Mesenchymal stem cell (in vitro differentiated cells and primary cell): ENCODE results near the gene S100A7A.
"Not testable (repeated sequence)": the region's sequence is repeated elsewhere in the genome, so short reads cannot be mapped to it uniquely, and the experiment has no call there.

Experiments used
- DNase-seq: peaks from one replicate; pipeline ENCODE4 v3.0.0-alpha.2; 2013
- H2AFZ ChIP-seq: one replicate; pipeline ENCODE4 v1.6.1; 2013; ENCODE audit warnings: low read depth, mild to moderate bottlenecking, control low read depth, inconsistent platforms, low read length, moderate library complexity
- H2AK5ac ChIP-seq: 2 replicates; pipeline ENCODE4 v1.6.1; 2013; ENCODE audit warnings: low read length, moderate library complexity, mild to moderate bottlenecking, inconsistent platforms; ENCODE audit not compliant: severe bottlenecking
- H2BK120ac ChIP-seq: one replicate; pipeline ENCODE4 v1.6.1; 2013; ENCODE audit warnings: low read depth, mild to moderate bottlenecking, inconsistent platforms, low read length, moderate library complexity
- H2BK12ac ChIP-seq, 2 experiments: one replicate each; pipeline ENCODE4 v1.6.1; 2013; ENCODE audit warnings: inconsistent platforms in 2 of 2, low read length in 2 of 2, mild to moderate bottlenecking in 2 of 2, moderate library complexity in 2 of 2, control low read depth in 1 of 2
- H2BK15ac ChIP-seq: one replicate; pipeline ENCODE4 v1.6.1; 2013; ENCODE audit warnings: mild to moderate bottlenecking, low read depth, inconsistent platforms; ENCODE audit not compliant: poor library complexity, severe bottlenecking
- H2BK5ac ChIP-seq: 2 replicates; pipeline ENCODE4 v1.6.1; 2013; ENCODE audit warnings: low read depth, mild to moderate bottlenecking, low read length, control low read depth, inconsistent platforms; ENCODE audit not compliant: poor library complexity, severe bottlenecking
- H3K14ac ChIP-seq, 2 experiments: one replicate each; pipeline ENCODE4 v1.6.1; 2013; ENCODE audit warnings: inconsistent platforms in 2 of 2, low read length in 2 of 2, control low read depth in 1 of 2, mild to moderate bottlenecking in 1 of 2, moderate library complexity in 1 of 2
- H3K18ac ChIP-seq, 2 experiments: one replicate each; pipeline ENCODE4 v1.6.1; 2013; ENCODE audit warnings: inconsistent platforms in 2 of 2, low read length in 2 of 2, control low read depth in 1 of 2, low read depth in 1 of 2, mild to moderate bottlenecking in 1 of 2
- H3K23ac ChIP-seq, 2 experiments: one replicate each; pipeline ENCODE4 v1.6.1; 2013; ENCODE audit warnings: inconsistent platforms in 2 of 2, low read length in 2 of 2, mild to moderate bottlenecking in 2 of 2, moderate library complexity in 2 of 2, control low read depth in 1 of 2
- H3K27ac ChIP-seq: 2 replicates; pipeline ENCODE4 v1.5.1; 2013; ENCODE audit warnings: mild to moderate bottlenecking, moderate library complexity, low read length, control low read depth, inconsistent platforms; ENCODE audit not compliant: poor library complexity, severe bottlenecking
- H3K27me3 ChIP-seq, 2 experiments: 2 replicates each; pipeline versions ENCODE4 v1.6.1 to v1.7.0; 2013; ENCODE audit warnings: low read length in 2 of 2, mild to moderate bottlenecking in 2 of 2, moderate library complexity in 2 of 2, control low read depth in 1 of 2, inconsistent platforms in 1 of 2; ENCODE audit not compliant: control insufficient read depth in 1 of 2, insufficient read depth in 1 of 2
- H3K36me3 ChIP-seq, 2 experiments: 2 replicates each; pipeline versions ENCODE4 v1.6.1 to v1.7.0; 2013; ENCODE audit warnings: low read length in 2 of 2, control low read depth in 1 of 2, inconsistent platforms in 1 of 2, low read depth in 1 of 2, mild to moderate bottlenecking in 1 of 2; ENCODE audit not compliant: insufficient read depth in 2 of 2, control insufficient read depth in 1 of 2
- H3K4ac ChIP-seq, 2 experiments: one replicate each; pipeline ENCODE4 v1.6.1; 2013; ENCODE audit warnings: inconsistent platforms in 2 of 2, low read length in 2 of 2, mild to moderate bottlenecking in 2 of 2, moderate library complexity in 2 of 2, control low read depth in 1 of 2, low read depth in 1 of 2
- H3K4me1 ChIP-seq: 2 replicates; pipeline ENCODE4 v1.6.1; 2013; ENCODE audit warnings: low read depth, low read length, control low read depth; ENCODE audit not compliant: control insufficient read depth, insufficient read depth
- H3K4me2 ChIP-seq: 2 replicates; pipeline ENCODE4 v1.6.1; 2013; ENCODE audit warnings: low read length, mild to moderate bottlenecking, inconsistent platforms; ENCODE audit not compliant: poor library complexity, severe bottlenecking
- H3K4me3 ChIP-seq, 2 experiments: 2 replicates each; pipeline versions ENCODE4 v1.5.1 to v1.7.0; 2013; ENCODE audit warnings: low read length in 2 of 2, mild to moderate bottlenecking in 2 of 2, control low read depth in 1 of 2, low read depth in 1 of 2; ENCODE audit not compliant: insufficient read depth in 1 of 2
- H3K79me1 ChIP-seq: replicated peaks from 2 replicates; pipeline ENCODE4 v1.6.1; 2013; ENCODE audit warnings: mild to moderate bottlenecking, control low read depth, low read length, inconsistent platforms; ENCODE audit not compliant: poor library complexity, severe bottlenecking
- H3K9ac ChIP-seq: 2 replicates; pipeline ENCODE4 v1.7.0; 2013; ENCODE audit warnings: mild to moderate bottlenecking, low read length, moderate library complexity
- H3K9me3 ChIP-seq: 2 replicates; pipeline ENCODE4 v1.7.0; 2013; ENCODE audit warnings: mild to moderate bottlenecking, low read length; ENCODE audit not compliant: control insufficient read depth
- H4K8ac ChIP-seq: one replicate; pipeline ENCODE4 v1.6.1; 2013; ENCODE audit warnings: inconsistent platforms, mild to moderate bottlenecking, low read length, moderate library complexity
- H4K91ac ChIP-seq: one replicate; pipeline ENCODE4 v1.6.1; 2013; ENCODE audit warnings: mild to moderate bottlenecking, low read length, inconsistent platforms
- WGBS: methylation state at CpG from one replicate; pipeline ENCODE4 v1.1.7; 2013; ENCODE audit warnings: mixed read lengths; 5-methylcytosine and 5-hydroxymethylcytosine counted together

The S100A7A gene

GRCh38 chr1:153443486-153443885, 27.2 kb downstream of the S100A7A start:
- no peak overlapping the region for H2BK12ac ChIP-seq
- H3K23ac ChIP-seq = no peak overlapping the region
- no peak overlapping the region for H3K18ac ChIP-seq
- H3K9me3 ChIP-seq = no peaks in the 10 kb centered on the region
- 82% methylated on average over 1 of the region's 4 CpGs for WGBS
- H3K36me3 ChIP-seq = no peaks in the 10 kb centered on the region
- no peak overlapping the region for H3K14ac ChIP-seq
- no peak overlapping the region for H3K4me3 ChIP-seq
- H2AK5ac ChIP-seq = no peak overlapping the region
- no peak overlapping the region for H4K91ac ChIP-seq
- no peak overlapping the region for H3K4me2 ChIP-seq
- no peak overlapping the region for H2AFZ ChIP-seq
- no peak overlapping the region for H3K9ac ChIP-seq
- H2BK5ac ChIP-seq = no peak overlapping the region
- no peaks in the 10 kb centered on the region for H3K4me1 ChIP-seq
- no peak for DNase-seq
- no peak overlapping the region for H2BK15ac ChIP-seq
- H4K8ac ChIP-seq = no peak overlapping the region
- H2BK120ac ChIP-seq = no peak overlapping the region
- H3K27me3 ChIP-seq = peaks cover 0 to 27% of the 10 kb centered on the region in 2 experiments
- H3K79me1 ChIP-seq = no peaks in the 10 kb centered on the region
- H3K27ac ChIP-seq = no peak overlapping the region
- H3K4ac ChIP-seq = no peak overlapping the region

GRCh38 chr1:153444078-153444477, 27.8 kb downstream of the S100A7A start:
- H3K9ac ChIP-seq = no peak overlapping the region
- H2BK12ac ChIP-seq = no peak overlapping the region
- H3K14ac ChIP-seq = no peak overlapping the region
- H3K4me2 ChIP-seq = no peak overlapping the region
- no peak overlapping the region for H2BK15ac ChIP-seq
- H3K27ac ChIP-seq = no peak overlapping the region
- H3K18ac ChIP-seq = no peak overlapping the region
- no peaks in the 10 kb centered on the region for H3K4me1 ChIP-seq
- no peaks in the 10 kb centered on the region for H3K79me1 ChIP-seq
- peaks cover 0 to 21% of the 10 kb centered on the region in 2 experiments for H3K27me3 ChIP-seq
- WGBS = 69% methylated on average over 5 of the region's 5 CpGs
- no peak overlapping the region for H2AFZ ChIP-seq
- no peak overlapping the region for H2AK5ac ChIP-seq
- no peak overlapping the region for H4K8ac ChIP-seq
- no peaks in the 10 kb centered on the region for H3K36me3 ChIP-seq
- no peak overlapping the region for H2BK120ac ChIP-seq
- H3K4me3 ChIP-seq = no peak overlapping the region
- H4K91ac ChIP-seq = no peak overlapping the region
- H3K9me3 ChIP-seq = no peaks in the 10 kb centered on the region
- no peak for DNase-seq
- H3K23ac ChIP-seq = no peak overlapping the region
- H2BK5ac ChIP-seq = no peak overlapping the region
- H3K4ac ChIP-seq = no peak overlapping the region

- no peak overlapping the region for H2BK15ac ChIP-seq
- H3K36me3 ChIP-seq = no peaks in the 10 kb centered on the region
- no peak overlapping the region for H3K23ac ChIP-seq
- H3K79me1 ChIP-seq = no peaks in the 10 kb centered on the region
- no peak overlapping the region for H4K8ac ChIP-seq
- no peak overlapping the region for H3K27ac ChIP-seq
- peak overlapping the region; percentile 49 for H3K9ac ChIP-seq
- no peak overlapping the region for H3K4ac ChIP-seq
- H3K4me2 ChIP-seq = no peak overlapping the region
- peak; percentile 74 for DNase-seq
- H2AFZ ChIP-seq = no peak overlapping the region
- H3K18ac ChIP-seq = no peak overlapping the region
- no peak overlapping the region for H2BK12ac ChIP-seq
- no peaks in the 10 kb centered on the region for H3K9me3 ChIP-seq
- H3K14ac ChIP-seq = no peak overlapping the region
- H3K4me3 ChIP-seq = no peak overlapping the region
- H2BK120ac ChIP-seq = no peak overlapping the region
- H2AK5ac ChIP-seq = no peak overlapping the region
- no CpG with 5 or more reads among the region's 1 CpG for WGBS
- no peak overlapping the region for H4K91ac ChIP-seq
- peaks cover 0 to 10% of the 10 kb centered on the region in 2 experiments for H3K27me3 ChIP-seq
- H3K4me1 ChIP-seq = no peaks in the 10 kb centered on the region
- no peak overlapping the region for H2BK5ac ChIP-seq
Measured at GRCh38 chr1:153447498-153448170, 31.3 kb downstream of the S100A7A start.

- not testable (repeated sequence) for H3K18ac ChIP-seq, H3K4me2 ChIP-seq, H3K9ac ChIP-seq, H2AFZ ChIP-seq, H2BK120ac ChIP-seq, H3K27me3 ChIP-seq, H3K9me3 ChIP-seq, H2AK5ac ChIP-seq, H4K91ac ChIP-seq, H2BK15ac ChIP-seq, H3K4me3 ChIP-seq, H3K4me1 ChIP-seq, H3K14ac ChIP-seq, H4K8ac ChIP-seq, H3K4ac ChIP-seq, H3K36me3 ChIP-seq, H3K23ac ChIP-seq, H2BK12ac ChIP-seq, DNase-seq, H3K79me1 ChIP-seq, H2BK5ac ChIP-seq, H3K27ac ChIP-seq
- WGBS = 91% methylated on average over 3 of the region's 4 CpGs
Measured at GRCh38 chr1:153448851-153449250, 32.5 kb downstream of the S100A7A start.
